ENCODE measurements around the gene RXRG.

DNA sequence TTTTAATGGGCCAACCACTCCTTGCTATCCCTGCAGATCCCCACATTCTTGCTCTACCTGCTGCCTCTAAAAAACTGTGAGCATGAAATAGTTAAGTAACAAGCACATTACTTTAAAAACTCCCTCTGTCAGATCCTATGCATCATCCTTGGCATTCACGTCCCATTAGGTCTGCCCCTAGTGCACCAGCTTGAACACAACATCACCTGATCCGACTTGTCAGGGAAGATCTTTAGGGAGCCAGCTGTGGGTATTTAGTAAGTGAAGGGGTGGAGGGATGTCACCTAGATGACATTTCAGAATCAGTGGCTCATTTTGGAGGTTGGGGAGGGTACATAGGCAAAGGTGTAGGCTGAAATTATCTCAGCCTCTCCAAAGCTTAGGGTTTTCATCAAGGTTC, 33.5 kb downstream of the RXRG start:
- TF ChIP-seq, protein P1, sequence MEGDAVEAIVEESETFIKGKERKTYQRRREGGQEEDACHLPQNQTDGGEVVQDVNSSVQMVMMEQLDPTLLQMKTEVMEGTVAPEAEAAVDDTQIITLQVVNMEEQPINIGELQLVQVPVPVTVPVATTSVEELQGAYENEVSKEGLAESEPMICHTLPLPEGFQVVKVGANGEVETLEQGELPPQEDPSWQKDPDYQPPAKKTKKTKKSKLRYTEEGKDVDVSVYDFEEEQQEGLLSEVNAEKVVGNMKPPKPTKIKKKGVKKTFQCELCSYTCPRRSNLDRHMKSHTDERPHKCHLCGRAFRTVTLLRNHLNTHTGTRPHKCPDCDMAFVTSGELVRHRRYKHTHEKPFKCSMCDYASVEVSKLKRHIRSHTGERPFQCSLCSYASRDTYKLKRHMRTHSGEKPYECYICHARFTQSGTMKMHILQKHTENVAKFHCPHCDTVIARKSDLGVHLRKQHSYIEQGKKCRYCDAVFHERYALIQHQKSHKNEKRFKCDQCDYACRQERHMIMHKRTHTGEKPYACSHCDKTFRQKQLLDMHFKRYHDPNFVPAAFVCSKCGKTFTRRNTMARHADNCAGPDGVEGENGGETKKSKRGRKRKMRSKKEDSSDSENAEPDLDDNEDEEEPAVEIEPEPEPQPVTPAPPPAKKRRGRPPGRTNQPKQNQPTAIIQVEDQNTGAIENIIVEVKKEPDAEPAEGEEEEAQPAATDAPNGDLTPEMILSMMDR (optimal IDR thresholded peaks at IDR 0.05 in 1 of 3, IDR thresholded peaks at IDR 0.05 in 1 of 3, conservative IDR thresholded peaks at IDR 0.05 in 1 of 3; ENCODE audit: extremely low read depth in 1 of 3, insufficient read depth in 2 of 3, low read length in 3 of 3), result peak in 2 of 3 experiments; percentile 5 to 7
- no peak for TF ChIP-seq EZH2 (IDR thresholded peaks at IDR 0.05; ENCODE audit: low read length)
